ENCODE measurements around the gene WDR6. TPM values are rescaled to one million over a fixed set of nuclear protein-coding genes. Genes with fewer than 3 reads are reported as not detected.
A peak's percentile ranks its signal among the peaks of the same experiment; 100 is the strongest.

The WDR6 gene
- total and polyA plus RNA-seq, 4 donors, result 29.4 to 50.9 (median 47.0) TPM

GRCh38 chr3:49017229-49017970, 10.2 kb downstream of the WDR6 start:
- no peak for DNase-seq (ENCODE audit: low spot score)
- peaks cover 9 to 36% (median 27%) of the 10 kb centered on the region in 4 donors for H3K4me1 ChIP-seq (ENCODE audit: control insufficient read depth in 4 of 4, insufficient read depth in 4 of 4, low read length in 3 of 4)
- WGBS, result 12% methylated on average over 23 of the region's 23 CpGs
- no peak overlapping the region for H3K27ac ChIP-seq (ENCODE audit: low read depth in 1 of 2, low read length in 2 of 2)
- H3K9me3 ChIP-seq (ENCODE audit: control insufficient read depth in 4 of 4, low read length in 3 of 4), result no peaks in the 10 kb centered on the region
- peaks cover 8 to 33% (median 15%) of the 10 kb centered on the region in 4 donors for H3K36me3 ChIP-seq (ENCODE audit: control insufficient read depth in 4 of 4, insufficient read depth in 3 of 4, low read depth in 1 of 4, low read length in 3 of 4)
- no peaks in the 10 kb centered on the region for H3K27me3 ChIP-seq (ENCODE audit: control insufficient read depth in 4 of 4, insufficient read depth in 4 of 4, low read length in 3 of 4)
- no peak for TF ChIP-seq RXRA (IDR thresholded peaks at IDR 0.05)
- TF ChIP-seq TAF1 (conservative IDR thresholded peaks at IDR 0.05), result no peak
- no peak for TF ChIP-seq GABPA (IDR thresholded peaks at IDR 0.05 in 1 of 2, conservative IDR thresholded peaks at IDR 0.05 in 1 of 2)
- TF ChIP-seq EGR1 (IDR thresholded peaks at IDR 0.05; ENCODE audit: low read depth in 2 of 2), result no peak
- TF ChIP-seq RAD21 (IDR thresholded peaks at IDR 0.05), result no peak
- no peak for TF ChIP-seq NR2F2 (IDR thresholded peaks at IDR 0.05)
- TF ChIP-seq HNF4G (IDR thresholded peaks at IDR 0.05), result no peak
- TF ChIP-seq ATF3 (IDR thresholded peaks at IDR 0.05), result no peak
- TF ChIP-seq FOXA2 (IDR thresholded peaks at IDR 0.05), result no peak
- TF ChIP-seq JUND (IDR thresholded peaks at IDR 0.05), result no peak
- no peak for TF ChIP-seq HNF4A (conservative IDR thresholded peaks at IDR 0.05)
- TF ChIP-seq REST (IDR thresholded peaks at IDR 0.05), result no peak
- no peak for TF ChIP-seq FOXA1 (IDR thresholded peaks at IDR 0.05)
- TF ChIP-seq SP1 (IDR thresholded peaks at IDR 0.05), result no peak
- TF ChIP-seq ZBTB33 (IDR thresholded peaks at IDR 0.05), result no peak
- no peak for TF ChIP-seq YY1 (IDR thresholded peaks at IDR 0.05)
- TF ChIP-seq CTCF (IDR thresholded peaks at IDR 0.05; ENCODE audit: low read depth, low read length, missing input control), result no peak
- no peak overlapping the region for H3K9ac ChIP-seq (ENCODE audit: low read depth in 1 of 2, low read length in 2 of 2)
- H3K4me3 ChIP-seq (ENCODE audit: low read depth in 1 of 3, low read length in 3 of 3), result peak overlapping the region; percentile 55 to 95 (median 89)

Data from liver (tissue), 9 donors.